ENCODE data around the gene DHRS7B. TPM values are rescaled to one million over a fixed set of nuclear protein-coding genes. Genes with fewer than 3 reads are reported as not detected.

DHRS7B gene
- total and polyA plus RNA-seq, 4 donors, result 14.3 to 21.9 (median 18.7) TPM

DNA sequence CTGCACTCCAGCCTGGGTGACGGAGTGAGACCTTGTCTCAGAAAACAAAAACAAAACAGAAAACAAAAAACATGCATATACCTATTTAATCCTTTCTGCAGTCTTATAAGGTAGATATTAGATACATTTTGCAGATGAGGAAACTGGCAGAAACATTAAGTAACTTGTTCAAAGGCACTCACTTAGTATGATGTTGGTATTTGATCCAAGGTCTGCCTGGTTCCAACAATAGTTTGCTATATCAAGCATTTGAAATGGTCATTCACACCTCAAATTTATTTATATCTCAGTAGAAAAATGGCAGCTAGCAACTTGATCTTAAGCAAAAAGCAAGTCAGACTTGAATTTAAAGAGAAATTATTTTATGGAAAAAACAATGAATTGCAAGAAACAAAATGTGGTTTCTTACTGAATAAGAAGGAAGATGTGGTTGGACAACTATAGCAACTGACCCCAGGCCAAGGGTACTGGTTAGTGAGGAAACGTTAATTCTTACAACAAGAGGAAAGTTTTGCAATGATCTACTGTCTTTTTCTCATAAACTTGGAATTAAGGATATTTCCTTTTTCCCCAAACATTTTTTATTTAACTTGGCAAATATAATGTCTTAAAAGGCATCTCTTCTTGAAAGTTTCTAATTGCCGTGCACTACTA, 19.7 kb downstream of the DHRS7B start:
- Histone ChIP-seq H3K9me3 (ENCODE audit: control insufficient read depth in 4 of 4, low read length in 3 of 4) (no peaks in the 10 kb centered on the region), H3K4me1 (ENCODE audit: control insufficient read depth in 4 of 4, insufficient read depth in 4 of 4, low read length in 3 of 4) (no peaks in the 10 kb centered on the region), H3K27ac (ENCODE audit: low read depth in 1 of 2, low read length in 2 of 2) (no peak overlapping the region), H3K27me3 (ENCODE audit: control insufficient read depth in 4 of 4, insufficient read depth in 4 of 4, low read length in 3 of 4) (no peaks in the 10 kb centered on the region), H3K4me3 (ENCODE audit: low read depth in 1 of 3, low read length in 3 of 3) (no peak overlapping the region), H3K36me3 (ENCODE audit: control insufficient read depth in 4 of 4, insufficient read depth in 3 of 4, low read depth in 1 of 4, low read length in 3 of 4) (no peaks in the 10 kb centered on the region), H3K9ac (ENCODE audit: low read depth in 1 of 2, low read length in 2 of 2) (no peak overlapping the region)
- WGBS, result 93% methylated on average over 3 of the region's 3 CpGs
- TF ChIP-seq TAF1 (conservative IDR thresholded peaks at IDR 0.05) (no peak), HNF4A (conservative IDR thresholded peaks at IDR 0.05) (no peak), JUND (IDR thresholded peaks at IDR 0.05) (no peak), FOXA1 (IDR thresholded peaks at IDR 0.05) (no peak), SP1 (IDR thresholded peaks at IDR 0.05) (no peak), NR2F2 (IDR thresholded peaks at IDR 0.05) (no peak), GABPA (IDR thresholded peaks at IDR 0.05 in 1 of 2, conservative IDR thresholded peaks at IDR 0.05 in 1 of 2) (no peak), RAD21 (IDR thresholded peaks at IDR 0.05) (no peak), EGR1 (IDR thresholded peaks at IDR 0.05; ENCODE audit: low read depth in 2 of 2) (no peak), HNF4G (IDR thresholded peaks at IDR 0.05) (no peak)
- TF ChIP-seq, protein P1, sequence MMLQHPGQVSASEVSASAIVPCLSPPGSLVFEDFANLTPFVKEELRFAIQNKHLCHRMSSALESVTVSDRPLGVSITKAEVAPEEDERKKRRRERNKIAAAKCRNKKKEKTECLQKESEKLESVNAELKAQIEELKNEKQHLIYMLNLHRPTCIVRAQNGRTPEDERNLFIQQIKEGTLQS (IDR thresholded peaks at IDR 0.05), result no peak
- TF ChIP-seq, protein P2, sequence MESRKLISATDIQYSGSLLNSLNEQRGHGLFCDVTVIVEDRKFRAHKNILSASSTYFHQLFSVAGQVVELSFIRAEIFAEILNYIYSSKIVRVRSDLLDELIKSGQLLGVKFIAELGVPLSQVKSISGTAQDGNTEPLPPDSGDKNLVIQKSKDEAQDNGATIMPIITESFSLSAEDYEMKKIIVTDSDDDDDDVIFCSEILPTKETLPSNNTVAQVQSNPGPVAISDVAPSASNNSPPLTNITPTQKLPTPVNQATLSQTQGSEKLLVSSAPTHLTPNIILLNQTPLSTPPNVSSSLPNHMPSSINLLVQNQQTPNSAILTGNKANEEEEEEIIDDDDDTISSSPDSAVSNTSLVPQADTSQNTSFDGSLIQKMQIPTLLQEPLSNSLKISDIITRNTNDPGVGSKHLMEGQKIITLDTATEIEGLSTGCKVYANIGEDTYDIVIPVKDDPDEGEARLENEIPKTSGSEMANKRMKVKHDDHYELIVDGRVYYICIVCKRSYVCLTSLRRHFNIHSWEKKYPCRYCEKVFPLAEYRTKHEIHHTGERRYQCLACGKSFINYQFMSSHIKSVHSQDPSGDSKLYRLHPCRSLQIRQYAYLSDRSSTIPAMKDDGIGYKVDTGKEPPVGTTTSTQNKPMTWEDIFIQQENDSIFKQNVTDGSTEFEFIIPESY (IDR thresholded peaks at IDR 0.05), result no peak
- TF ChIP-seq, protein P3, sequence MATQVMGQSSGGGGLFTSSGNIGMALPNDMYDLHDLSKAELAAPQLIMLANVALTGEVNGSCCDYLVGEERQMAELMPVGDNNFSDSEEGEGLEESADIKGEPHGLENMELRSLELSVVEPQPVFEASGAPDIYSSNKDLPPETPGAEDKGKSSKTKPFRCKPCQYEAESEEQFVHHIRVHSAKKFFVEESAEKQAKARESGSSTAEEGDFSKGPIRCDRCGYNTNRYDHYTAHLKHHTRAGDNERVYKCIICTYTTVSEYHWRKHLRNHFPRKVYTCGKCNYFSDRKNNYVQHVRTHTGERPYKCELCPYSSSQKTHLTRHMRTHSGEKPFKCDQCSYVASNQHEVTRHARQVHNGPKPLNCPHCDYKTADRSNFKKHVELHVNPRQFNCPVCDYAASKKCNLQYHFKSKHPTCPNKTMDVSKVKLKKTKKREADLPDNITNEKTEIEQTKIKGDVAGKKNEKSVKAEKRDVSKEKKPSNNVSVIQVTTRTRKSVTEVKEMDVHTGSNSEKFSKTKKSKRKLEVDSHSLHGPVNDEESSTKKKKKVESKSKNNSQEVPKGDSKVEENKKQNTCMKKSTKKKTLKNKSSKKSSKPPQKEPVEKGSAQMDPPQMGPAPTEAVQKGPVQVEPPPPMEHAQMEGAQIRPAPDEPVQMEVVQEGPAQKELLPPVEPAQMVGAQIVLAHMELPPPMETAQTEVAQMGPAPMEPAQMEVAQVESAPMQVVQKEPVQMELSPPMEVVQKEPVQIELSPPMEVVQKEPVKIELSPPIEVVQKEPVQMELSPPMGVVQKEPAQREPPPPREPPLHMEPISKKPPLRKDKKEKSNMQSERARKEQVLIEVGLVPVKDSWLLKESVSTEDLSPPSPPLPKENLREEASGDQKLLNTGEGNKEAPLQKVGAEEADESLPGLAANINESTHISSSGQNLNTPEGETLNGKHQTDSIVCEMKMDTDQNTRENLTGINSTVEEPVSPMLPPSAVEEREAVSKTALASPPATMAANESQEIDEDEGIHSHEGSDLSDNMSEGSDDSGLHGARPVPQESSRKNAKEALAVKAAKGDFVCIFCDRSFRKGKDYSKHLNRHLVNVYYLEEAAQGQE (IDR thresholded peaks at IDR 0.05), result no peak
- TF ChIP-seq, protein P4, sequence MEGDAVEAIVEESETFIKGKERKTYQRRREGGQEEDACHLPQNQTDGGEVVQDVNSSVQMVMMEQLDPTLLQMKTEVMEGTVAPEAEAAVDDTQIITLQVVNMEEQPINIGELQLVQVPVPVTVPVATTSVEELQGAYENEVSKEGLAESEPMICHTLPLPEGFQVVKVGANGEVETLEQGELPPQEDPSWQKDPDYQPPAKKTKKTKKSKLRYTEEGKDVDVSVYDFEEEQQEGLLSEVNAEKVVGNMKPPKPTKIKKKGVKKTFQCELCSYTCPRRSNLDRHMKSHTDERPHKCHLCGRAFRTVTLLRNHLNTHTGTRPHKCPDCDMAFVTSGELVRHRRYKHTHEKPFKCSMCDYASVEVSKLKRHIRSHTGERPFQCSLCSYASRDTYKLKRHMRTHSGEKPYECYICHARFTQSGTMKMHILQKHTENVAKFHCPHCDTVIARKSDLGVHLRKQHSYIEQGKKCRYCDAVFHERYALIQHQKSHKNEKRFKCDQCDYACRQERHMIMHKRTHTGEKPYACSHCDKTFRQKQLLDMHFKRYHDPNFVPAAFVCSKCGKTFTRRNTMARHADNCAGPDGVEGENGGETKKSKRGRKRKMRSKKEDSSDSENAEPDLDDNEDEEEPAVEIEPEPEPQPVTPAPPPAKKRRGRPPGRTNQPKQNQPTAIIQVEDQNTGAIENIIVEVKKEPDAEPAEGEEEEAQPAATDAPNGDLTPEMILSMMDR (IDR thresholded peaks at IDR 0.05; ENCODE audit: low read depth, low read length, missing input control), result no peak
- TF ChIP-seq, protein P5, sequence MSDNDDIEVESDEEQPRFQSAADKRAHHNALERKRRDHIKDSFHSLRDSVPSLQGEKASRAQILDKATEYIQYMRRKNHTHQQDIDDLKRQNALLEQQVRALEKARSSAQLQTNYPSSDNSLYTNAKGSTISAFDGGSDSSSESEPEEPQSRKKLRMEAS (IDR thresholded peaks at IDR 0.05), result no peak
- DNase-seq (ENCODE audit: low spot score), result no peak

DNA sequence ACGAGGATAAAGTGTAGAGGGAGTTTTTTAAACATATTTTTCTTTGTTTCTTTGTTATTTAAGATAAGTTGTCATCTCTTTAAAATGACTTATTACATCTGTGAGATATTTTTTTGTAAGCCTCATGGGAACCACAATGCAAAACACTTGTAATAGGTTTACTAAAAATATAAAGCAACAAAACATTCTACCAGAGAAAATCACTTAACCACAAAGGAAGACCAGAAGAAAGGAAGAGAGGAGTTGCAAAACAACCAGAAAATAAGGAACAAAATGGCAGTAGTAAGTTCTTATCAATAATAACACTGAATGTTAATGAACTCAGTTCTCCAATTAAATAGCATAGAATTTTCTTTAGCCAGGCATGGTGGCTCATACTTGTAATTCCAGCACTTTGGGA, 22.9 kb downstream of the DHRS7B start:
- peaks cover 0 to 2% (median 0%) of the 10 kb centered on the region in 4 donors for H3K9me3 ChIP-seq (ENCODE audit: control insufficient read depth in 4 of 4, low read length in 3 of 4)
- no peak for DNase-seq (ENCODE audit: low spot score)
- WGBS, result 87% methylated on average over 1 of the region's 1 CpG
- H3K4me1 ChIP-seq (ENCODE audit: control insufficient read depth in 4 of 4, insufficient read depth in 4 of 4, low read length in 3 of 4), result no peaks in the 10 kb centered on the region
- H3K4me3 ChIP-seq (ENCODE audit: low read depth in 1 of 3, low read length in 3 of 3), result no peak overlapping the region
- H3K27ac ChIP-seq (ENCODE audit: low read depth in 1 of 2, low read length in 2 of 2), result no peak overlapping the region
- H3K36me3 ChIP-seq (ENCODE audit: control insufficient read depth in 4 of 4, insufficient read depth in 3 of 4, low read depth in 1 of 4, low read length in 3 of 4), result no peaks in the 10 kb centered on the region
- TF ChIP-seq FOXA1 (IDR thresholded peaks at IDR 0.05) (no peak), EGR1 (IDR thresholded peaks at IDR 0.05; ENCODE audit: low read depth in 2 of 2) (no peak), HNF4G (IDR thresholded peaks at IDR 0.05) (no peak), RAD21 (IDR thresholded peaks at IDR 0.05) (no peak), FOXA2 (IDR thresholded peaks at IDR 0.05) (no peak)
- TF ChIP-seq, protein P1 (IDR thresholded peaks at IDR 0.05), result no peak
- H3K9ac ChIP-seq (ENCODE audit: low read depth in 1 of 2, low read length in 2 of 2), result no peak overlapping the region
- H3K27me3 ChIP-seq (ENCODE audit: control insufficient read depth in 4 of 4, insufficient read depth in 4 of 4, low read length in 3 of 4), result no peaks in the 10 kb centered on the region

Data from liver (tissue), 9 donors.